ENCODE data around the gene TTC9B.

The TTC9B gene

DNA sequence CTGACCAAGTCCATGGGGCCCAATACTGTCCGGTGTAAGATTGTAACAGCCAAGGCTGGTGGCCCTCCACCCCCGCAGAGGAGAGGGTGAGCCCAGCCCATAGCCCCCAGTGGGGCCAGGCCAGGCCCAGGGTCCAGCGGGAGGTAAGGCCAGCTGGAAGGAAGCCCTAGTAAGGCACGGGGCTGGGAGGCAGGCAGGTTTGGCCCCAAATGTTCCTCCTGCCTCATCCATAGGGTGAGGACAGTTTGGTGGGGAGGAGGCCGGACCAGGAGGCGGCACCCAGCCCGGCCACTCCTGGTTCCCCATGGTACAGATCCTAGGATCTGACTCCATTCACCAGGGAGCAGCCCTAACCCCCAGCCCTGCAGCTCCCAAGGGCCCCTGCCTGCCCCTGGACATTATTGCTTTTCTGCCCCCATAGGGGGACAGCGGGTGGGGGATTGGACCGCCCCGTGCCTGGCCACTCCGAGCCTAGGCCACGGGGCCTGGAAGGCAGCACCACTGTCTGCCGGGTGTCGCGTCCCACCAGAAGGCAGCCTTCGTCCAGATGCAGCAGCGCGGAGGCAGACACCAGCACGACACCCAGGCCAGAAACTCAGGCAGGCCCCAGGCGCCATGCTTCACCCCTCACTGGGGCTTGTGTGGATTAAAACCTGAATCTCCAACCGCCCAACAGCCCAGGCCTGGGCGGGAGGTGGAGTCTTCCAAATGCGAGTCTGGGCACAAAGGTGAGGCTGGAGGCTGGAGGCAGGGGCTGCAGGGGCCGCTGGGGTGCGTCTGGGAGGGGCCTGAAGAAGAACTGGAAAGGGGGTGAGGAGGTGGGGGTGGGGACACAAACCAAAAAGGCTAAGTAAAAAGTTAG, 15.0 kb upstream of the TTC9B start:
- peaks cover 21% of the 10 kb centered on the region for H3K36me3 ChIP-seq (ENCODE audit: control insufficient read depth, insufficient read depth, low read length)
- DNase-seq (ENCODE audit: low read depth, low spot score): no peak
- no peak overlapping the region for H3K27ac ChIP-seq (ENCODE audit: low read length)
- no peaks in the 10 kb centered on the region for H3K9me3 ChIP-seq (ENCODE audit: control insufficient read depth, insufficient read depth, low read length)
- H3K27me3 ChIP-seq (ENCODE audit: control insufficient read depth, insufficient read depth, low read length): no peaks in the 10 kb centered on the region
- peaks cover 4% of the 10 kb centered on the region; the same call in 1 of the 2 replicates for H3K4me1 ChIP-seq (ENCODE audit: control insufficient read depth, insufficient read depth, low read length)
- H3K4me3 ChIP-seq (ENCODE audit: low read length): no peak overlapping the region
- no CpG with 5 or more reads among the region's 25 CpGs for WGBS (ENCODE audit: insufficient coverage, insufficient read length)

DNA sequence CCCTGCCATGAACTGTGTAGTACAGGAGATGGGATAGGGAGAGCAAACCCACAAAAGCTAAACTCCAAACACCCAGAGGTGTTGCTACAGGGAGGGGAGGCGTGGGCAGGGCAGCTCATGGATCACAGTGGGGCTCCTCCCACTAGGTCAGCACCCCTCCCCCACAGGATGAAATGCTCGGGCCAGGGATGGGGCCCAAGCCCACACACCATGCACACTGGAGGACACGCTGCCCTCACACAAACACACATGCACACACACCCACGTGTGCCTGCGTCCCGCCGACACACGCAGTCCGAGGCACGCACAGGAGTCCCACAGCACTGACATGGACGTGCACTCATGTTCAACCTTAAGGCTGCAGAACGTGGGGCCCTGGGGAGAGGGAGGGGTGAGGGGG, 14.3 kb upstream of the TTC9B start:
- Histone ChIP-seq H3K27me3 (ENCODE audit: control insufficient read depth, insufficient read depth, low read length) (no peaks in the 10 kb centered on the region), H3K4me3 (ENCODE audit: low read length) (no peak overlapping the region), H3K27ac (ENCODE audit: low read length) (no peak overlapping the region), H3K36me3 (ENCODE audit: control insufficient read depth, insufficient read depth, low read length) (peaks cover 14% of the 10 kb centered on the region), H3K9me3 (ENCODE audit: control insufficient read depth, insufficient read depth, low read length) (no peaks in the 10 kb centered on the region), H3K4me1 (ENCODE audit: control insufficient read depth, insufficient read depth, low read length) (peaks cover 4% of the 10 kb centered on the region; the same call in 1 of the 2 replicates)
- no CpG with 5 or more reads among the region's 12 CpGs for WGBS (ENCODE audit: insufficient coverage, insufficient read length)
- no peak for DNase-seq (ENCODE audit: low read depth, low spot score)

DNA sequence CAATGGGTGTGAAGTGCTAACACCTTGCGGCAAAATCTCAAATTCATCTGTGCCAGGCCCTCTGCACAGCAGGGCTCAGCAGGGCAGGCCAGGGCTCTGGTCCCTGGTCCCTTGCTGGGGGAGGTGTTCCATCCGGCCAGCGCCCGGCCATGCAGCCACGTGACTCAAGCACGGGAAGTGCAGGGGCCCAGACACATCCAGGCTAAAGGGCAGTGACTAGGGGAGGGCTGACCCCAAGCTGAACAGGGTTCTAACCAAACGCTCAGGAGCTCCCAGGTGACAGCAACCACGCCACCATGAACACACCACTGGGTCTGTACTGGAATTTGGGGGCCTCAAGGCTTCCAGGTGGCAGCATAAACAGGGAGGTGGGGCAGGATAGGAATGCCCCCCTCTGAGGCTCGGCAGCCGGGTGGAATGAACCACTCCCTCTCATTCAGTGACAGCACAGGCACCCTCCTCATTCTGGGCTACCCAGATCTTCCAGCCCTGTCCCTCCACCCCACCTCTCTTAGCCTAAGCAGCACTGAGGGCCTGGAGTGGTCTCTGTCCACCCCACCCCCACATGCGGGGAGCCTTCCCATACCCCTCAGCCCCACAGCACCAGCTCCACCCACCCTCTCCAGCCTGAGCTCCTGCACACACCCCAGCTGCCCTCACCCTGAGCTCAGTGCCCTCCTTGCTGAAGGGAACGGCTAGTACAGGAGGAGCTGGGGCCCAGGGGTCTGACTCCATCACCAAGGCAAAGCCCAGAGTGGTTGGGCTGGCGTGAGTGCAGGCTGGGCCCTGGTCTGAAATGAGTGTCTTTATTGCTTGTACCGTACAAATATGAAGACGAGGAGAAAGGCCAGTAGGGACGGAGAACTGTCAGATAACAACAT, 13.6 kb upstream of the TTC9B start:
- peak; percentile 35 for DNase-seq (ENCODE audit: low read depth, low spot score)
- H3K9me3 ChIP-seq (ENCODE audit: control insufficient read depth, insufficient read depth, low read length): no peaks in the 10 kb centered on the region
- H3K4me3 ChIP-seq (ENCODE audit: low read length): no peak overlapping the region
- no peak overlapping the region for H3K27ac ChIP-seq (ENCODE audit: low read length)
- H3K36me3 ChIP-seq (ENCODE audit: control insufficient read depth, insufficient read depth, low read length): peaks cover 11% of the 10 kb centered on the region
- no peaks in the 10 kb centered on the region for H3K27me3 ChIP-seq (ENCODE audit: control insufficient read depth, insufficient read depth, low read length)
- peaks cover 4% of the 10 kb centered on the region; the same call in 1 of the 2 replicates for H3K4me1 ChIP-seq (ENCODE audit: control insufficient read depth, insufficient read depth, low read length)
- WGBS (ENCODE audit: insufficient coverage, insufficient read length): no CpG with 5 or more reads among the region's 16 CpGs

DNA sequence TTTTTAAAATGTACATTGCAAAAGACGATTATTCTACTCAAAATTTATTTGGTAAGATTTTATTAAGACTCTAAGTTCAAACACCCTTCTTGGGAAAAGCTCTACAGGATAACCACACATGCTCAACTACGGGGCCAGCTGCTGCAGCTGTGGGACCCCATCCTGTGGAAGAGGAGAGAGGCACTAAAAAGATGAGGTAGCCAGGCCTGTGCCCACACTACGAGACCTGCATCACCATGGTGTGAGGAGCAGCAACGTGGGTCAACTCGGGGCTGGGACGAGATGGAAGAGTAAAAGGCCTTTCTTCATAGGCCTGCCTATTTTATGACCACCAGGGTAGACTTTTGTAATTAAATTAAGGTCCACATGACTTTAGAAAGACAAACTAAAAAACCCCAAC, 12.9 kb upstream of the TTC9B start:
- H3K4me3 ChIP-seq (ENCODE audit: low read length): no peak overlapping the region
- H3K4me1 ChIP-seq (ENCODE audit: control insufficient read depth, insufficient read depth, low read length): peaks cover 4% of the 10 kb centered on the region; the same call in 1 of the 2 replicates
- no peaks in the 10 kb centered on the region for H3K27me3 ChIP-seq (ENCODE audit: control insufficient read depth, insufficient read depth, low read length)
- H3K27ac ChIP-seq (ENCODE audit: low read length): no peak overlapping the region
- peaks cover 11% of the 10 kb centered on the region for H3K36me3 ChIP-seq (ENCODE audit: control insufficient read depth, insufficient read depth, low read length)
- DNase-seq (ENCODE audit: low read depth, low spot score): no peak
- H3K9me3 ChIP-seq (ENCODE audit: control insufficient read depth, insufficient read depth, low read length): no peaks in the 10 kb centered on the region
- WGBS (ENCODE audit: insufficient coverage, insufficient read length): no CpG with 5 or more reads among the region's 6 CpGs

DNA sequence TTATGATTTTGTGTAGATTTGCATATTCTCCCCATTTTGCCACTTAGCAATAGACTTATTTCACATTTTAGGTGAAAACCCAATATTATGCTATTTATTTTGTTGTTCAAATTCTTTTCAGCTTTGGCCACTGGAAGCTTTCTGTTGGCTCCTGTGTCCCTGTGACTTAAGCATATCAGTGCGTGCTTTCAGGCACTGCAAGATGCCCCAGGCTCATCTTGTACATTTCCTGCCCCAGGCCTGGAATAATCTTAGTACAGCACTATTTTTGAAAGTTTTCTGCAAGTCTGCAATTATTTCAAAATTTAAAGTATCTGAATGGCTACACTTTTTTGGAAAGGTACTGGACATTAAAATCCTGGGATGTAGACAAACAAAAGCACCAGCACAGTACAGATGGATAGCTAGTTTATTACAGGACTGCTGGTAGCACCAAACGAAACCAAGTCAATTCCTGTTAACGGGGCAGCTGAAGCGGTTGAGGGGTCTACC, 11.8 kb upstream of the TTC9B start:
- Histone ChIP-seq H3K36me3 (ENCODE audit: control insufficient read depth, insufficient read depth, low read length) (peaks cover under 1% of the 10 kb centered on the region; the same call in 1 of the 2 replicates), H3K9me3 (ENCODE audit: control insufficient read depth, insufficient read depth, low read length) (no peaks in the 10 kb centered on the region), H3K4me3 (ENCODE audit: low read length) (no peak overlapping the region), H3K27me3 (ENCODE audit: control insufficient read depth, insufficient read depth, low read length) (no peaks in the 10 kb centered on the region), H3K4me1 (ENCODE audit: control insufficient read depth, insufficient read depth, low read length) (peaks cover 4% of the 10 kb centered on the region; the same call in 1 of the 2 replicates), H3K27ac (ENCODE audit: low read length) (no peak overlapping the region)
- no peak for DNase-seq (ENCODE audit: low read depth, low spot score)
- no CpG with 5 or more reads among the region's 4 CpGs for WGBS (ENCODE audit: insufficient coverage, insufficient read length)

DNA sequence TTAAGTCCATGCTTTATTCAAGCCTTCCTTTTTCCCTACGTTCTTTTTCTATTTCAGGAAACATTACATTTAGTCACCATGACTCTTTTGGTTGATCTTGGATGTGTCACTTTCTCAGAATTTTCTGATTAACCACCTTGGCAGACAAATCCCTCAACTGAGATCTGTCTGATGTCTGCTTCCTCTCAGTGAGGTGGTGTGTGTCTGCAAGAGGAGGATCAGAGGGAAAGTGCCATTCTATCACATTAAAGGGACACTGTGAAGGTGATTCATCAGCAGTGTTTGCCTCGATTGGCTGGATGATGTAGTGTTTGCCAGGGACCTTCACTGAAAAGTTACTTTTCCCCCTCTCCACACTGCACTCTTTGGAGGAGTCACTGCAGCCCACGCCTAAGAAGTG, 11.3 kb upstream of the TTC9B start:
- WGBS (ENCODE audit: insufficient coverage, insufficient read length): no CpG with 5 or more reads among the region's 3 CpGs
- DNase-seq (ENCODE audit: low read depth, low spot score): no peak

DNA sequence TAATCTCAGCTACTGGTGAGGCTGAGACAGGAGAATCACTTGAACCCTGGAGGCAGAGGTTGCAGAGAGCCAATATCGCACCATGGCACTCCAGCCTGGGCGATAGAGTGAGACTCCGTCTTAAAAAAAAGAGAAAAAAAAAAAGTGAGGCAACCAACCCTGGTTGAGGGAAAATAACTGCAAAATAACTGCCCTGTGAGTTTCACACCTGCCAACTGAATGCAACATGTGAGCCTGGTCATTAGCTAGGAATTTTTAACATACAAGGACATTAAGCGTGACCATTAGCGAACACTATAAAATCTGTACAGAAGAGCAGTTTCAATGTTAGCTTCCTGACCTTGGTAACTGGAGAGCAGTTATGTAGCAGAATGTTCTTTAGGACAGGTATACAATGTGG, 10.7 kb upstream of the TTC9B start:
- no peaks in the 10 kb centered on the region for H3K27me3 ChIP-seq (ENCODE audit: control insufficient read depth, insufficient read depth, low read length)
- H3K27ac ChIP-seq (ENCODE audit: low read length): no peak overlapping the region
- no peaks in the 10 kb centered on the region for H3K36me3 ChIP-seq (ENCODE audit: control insufficient read depth, insufficient read depth, low read length)
- H3K4me1 ChIP-seq (ENCODE audit: control insufficient read depth, insufficient read depth, low read length): peaks cover 4% of the 10 kb centered on the region; the same call in 1 of the 2 replicates
- WGBS (ENCODE audit: insufficient coverage, insufficient read length): no CpG with 5 or more reads among the region's 5 CpGs
- no peak overlapping the region for H3K4me3 ChIP-seq (ENCODE audit: low read length)
- no peaks in the 10 kb centered on the region for H3K9me3 ChIP-seq (ENCODE audit: control insufficient read depth, insufficient read depth, low read length)
- DNase-seq (ENCODE audit: low read depth, low spot score): no peak

More for the DNA sequence above, 11.3 kb upstream of the TTC9B start:
- no peaks in the 10 kb centered on the region for H3K36me3 ChIP-seq (ENCODE audit: control insufficient read depth, insufficient read depth, low read length)
- no peaks in the 10 kb centered on the region for H3K9me3 ChIP-seq (ENCODE audit: control insufficient read depth, insufficient read depth, low read length)
- H3K27ac ChIP-seq (ENCODE audit: low read length): no peak overlapping the region
- no peak overlapping the region for H3K4me3 ChIP-seq (ENCODE audit: low read length)
- no peaks in the 10 kb centered on the region for H3K27me3 ChIP-seq (ENCODE audit: control insufficient read depth, insufficient read depth, low read length)
- H3K4me1 ChIP-seq (ENCODE audit: control insufficient read depth, insufficient read depth, low read length): peaks cover 4% of the 10 kb centered on the region; the same call in 1 of the 2 replicates

DNA sequence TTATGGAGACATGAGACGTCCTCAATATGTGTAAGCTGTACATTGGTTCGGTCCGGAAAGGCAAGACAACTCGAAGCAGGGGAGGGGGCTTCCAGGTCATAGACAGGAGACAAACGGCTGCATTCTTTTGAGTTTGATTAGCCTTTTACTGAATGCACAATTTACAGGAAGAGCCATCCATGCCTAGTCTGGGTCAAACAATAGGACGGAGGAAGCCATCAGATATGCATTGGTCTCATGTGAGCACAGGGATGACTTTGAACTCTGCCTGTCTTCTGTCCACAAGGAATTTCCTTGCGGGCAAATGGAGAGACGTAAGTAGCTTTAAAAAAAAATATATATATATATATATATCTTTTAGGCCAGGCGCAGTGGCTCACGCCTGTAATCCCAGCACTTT, 10.2 kb upstream of the TTC9B start:
- no peaks in the 10 kb centered on the region for H3K36me3 ChIP-seq (ENCODE audit: control insufficient read depth, insufficient read depth, low read length)
- WGBS (ENCODE audit: insufficient coverage, insufficient read length): no CpG with 5 or more reads among the region's 10 CpGs
- no peaks in the 10 kb centered on the region for H3K27me3 ChIP-seq (ENCODE audit: control insufficient read depth, insufficient read depth, low read length)
- peaks cover 4% of the 10 kb centered on the region; the same call in 1 of the 2 replicates for H3K4me1 ChIP-seq (ENCODE audit: control insufficient read depth, insufficient read depth, low read length)
- DNase-seq (ENCODE audit: low read depth, low spot score): no peak
- H3K4me3 ChIP-seq (ENCODE audit: low read length): no peak overlapping the region
- H3K9me3 ChIP-seq (ENCODE audit: control insufficient read depth, insufficient read depth, low read length): no peaks in the 10 kb centered on the region
- no peak overlapping the region for H3K27ac ChIP-seq (ENCODE audit: low read length)

DNA sequence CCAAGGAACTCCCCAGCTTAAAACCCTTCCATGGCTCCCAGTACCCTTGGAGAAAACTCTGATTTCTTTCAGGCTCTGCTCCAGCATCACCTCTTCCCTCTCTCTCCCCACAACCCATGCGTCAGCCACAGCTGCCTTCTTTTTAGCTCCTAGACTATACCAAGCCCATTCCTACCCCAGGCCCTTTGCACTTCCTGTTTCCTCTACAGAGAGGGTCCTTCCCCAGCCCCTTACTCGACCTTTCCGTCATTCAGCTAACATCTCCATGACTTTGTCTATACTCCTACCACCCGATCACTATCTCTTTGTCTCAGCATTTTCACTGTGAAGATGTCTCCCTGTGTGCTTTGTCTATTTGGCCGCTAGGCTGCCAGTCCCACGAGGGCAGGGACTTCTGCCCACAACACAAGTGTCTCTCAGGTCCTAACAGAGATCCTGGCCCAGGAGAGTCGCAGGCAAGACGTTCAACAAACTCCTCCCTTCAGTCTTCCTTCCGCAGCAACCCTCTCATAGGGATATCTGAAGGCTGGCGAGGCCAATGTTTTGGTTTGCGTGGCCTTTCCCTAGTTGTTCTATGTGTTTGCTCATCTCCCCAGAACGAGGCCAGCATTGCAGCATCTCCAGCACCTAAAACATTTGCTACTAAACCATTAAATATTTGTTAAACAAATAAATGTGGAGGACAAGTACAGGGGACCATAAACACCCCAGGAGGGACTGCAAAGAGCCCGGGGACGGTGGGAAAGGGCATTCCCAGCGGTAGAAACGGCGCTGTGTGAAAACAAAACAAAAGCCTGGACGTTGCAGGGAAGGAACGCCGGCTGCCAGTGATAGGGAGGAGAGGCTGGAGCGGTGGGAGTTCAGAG, 7.5 kb upstream of the TTC9B start:
- no CpG with 5 or more reads among the region's 21 CpGs for WGBS (ENCODE audit: insufficient coverage, insufficient read length)
- Histone ChIP-seq H3K4me3 (ENCODE audit: low read length) (no peak overlapping the region), H3K27ac (ENCODE audit: low read length) (no peak overlapping the region), H3K27me3 (ENCODE audit: control insufficient read depth, insufficient read depth, low read length) (no peaks in the 10 kb centered on the region), H3K36me3 (ENCODE audit: control insufficient read depth, insufficient read depth, low read length) (no peaks in the 10 kb centered on the region), H3K9me3 (ENCODE audit: control insufficient read depth, insufficient read depth, low read length) (no peaks in the 10 kb centered on the region), H3K4me1 (ENCODE audit: control insufficient read depth, insufficient read depth, low read length) (no peaks in the 10 kb centered on the region)
- no peak for DNase-seq (ENCODE audit: low read depth, low spot score)

Data from iPS DF 6.9 (cell line).